Caco-2 (cell line): ENCODE measurements around the gene KLF5. TPM values are rescaled to one million over a fixed set of nuclear protein-coding genes. Genes with fewer than 3 reads are reported as not detected.

Experiments used
- Bru-seq: library from RNA; stranded (reverse); fragments of 400-500 nt; gene quantifications from one replicate; lab custom pipeline; 2021; lab: Mats Ljungman, UMichigan
- BruChase-seq, 2 experiments: library from RNA; stranded (reverse); fragments of 400-500 nt; gene quantifications; one replicate each; lab custom pipeline; 2021; lab: Mats Ljungman, UMichigan
- BruUV-seq: library from RNA; stranded (reverse); fragments of 400-500 nt; replicated peaks from 2 replicates; lab custom pipeline; 2021; lab: Mats Ljungman, UMichigan
- CTCF ChIA-PET: fragments of 300-600 bp; sonication (Branson Sonifier 250); formaldehyde crosslinking; loops from one replicate; lab custom pipeline; 2022; ENCODE audit warnings: antibody characterized with exemption; lab: Charles Lee
- POLR2A ChIA-PET: fragments of 300-600 bp; sonication (Branson Sonifier 250); formaldehyde crosslinking; loops from one replicate; lab custom pipeline; 2022; ENCODE audit warnings: antibody characterized with exemption; lab: Charles Lee
- DNase-seq, 2 experiments: peaks; one replicate each; pipeline versions ENCODE4 v3.0.0 to v3.0.0-alpha.2; 2020 to 2022
- H3K27me3 ChIP-seq: replicated peaks from 2 replicates; pipeline ENCODE4 v1.6.0; 2011; ENCODE audit warnings: low read length; ENCODE audit not compliant: control insufficient read depth, insufficient read depth
- H3K36me3 ChIP-seq: 2 replicates; pipeline ENCODE4 v1.5.1; 2011; ENCODE audit warnings: low read length; ENCODE audit not compliant: control insufficient read depth, insufficient read depth
- H3K4me1 ChIP-seq: fragments of 250-450 bp; sonication (Bioruptor Pico); 2 replicates; pipeline ENCODE4 v1.5.1; 2020; ENCODE audit warnings: mild to moderate bottlenecking
- H3K4me3 ChIP-seq: 2 replicates; pipeline ENCODE4 v1.5.1; 2011; ENCODE audit warnings: low read depth, mild to moderate bottlenecking, control low read depth, low read length
- H3K9me3 ChIP-seq: fragments of 250-450 bp; sonication (Bioruptor Pico); 2 replicates; pipeline ENCODE4 v1.5.1; 2020; ENCODE audit warnings: mild to moderate bottlenecking, moderate library complexity
- H3K27ac Mint-ChIP-seq: one replicate; pipeline ENCODE4 v1.8.0; 2022; ENCODE audit warnings: mixed read lengths; ENCODE audit not compliant: unreplicated experiment
- H3K27me3 Mint-ChIP-seq: one replicate; pipeline ENCODE4 v1.8.0; 2022; ENCODE audit warnings: mixed read lengths; ENCODE audit not compliant: insufficient read depth, unreplicated experiment
- H3K36me3 Mint-ChIP-seq: one replicate; pipeline ENCODE4 v1.8.0; 2022; ENCODE audit warnings: mild to moderate bottlenecking, mixed read lengths; ENCODE audit not compliant: insufficient read depth, unreplicated experiment
- H3K4me1 Mint-ChIP-seq: one replicate; pipeline ENCODE4 v1.8.0; 2022; ENCODE audit warnings: low read depth, mixed read lengths; ENCODE audit not compliant: unreplicated experiment
- H3K4me3 Mint-ChIP-seq: one replicate; pipeline ENCODE4 v1.8.0; 2022; ENCODE audit warnings: mild to moderate bottlenecking, moderate library complexity, mixed read lengths; ENCODE audit not compliant: unreplicated experiment
- H3K9me3 Mint-ChIP-seq: one replicate; pipeline ENCODE4 v1.8.0; 2022; ENCODE audit warnings: mixed read lengths; ENCODE audit not compliant: unreplicated experiment
- CTCF ChIP-seq, 2 experiments: fragments of 200-600 bp in 1 of 2; IDR thresholded peaks; 1 replicate in 1 of 2; 2 replicates in 1 of 2; pipeline versions ENCODE4 v1.5.1 to v1.8.0; 2011 to 2022; ENCODE audit warnings: antibody characterized with exemption in 1 of 2, control low read depth in 1 of 2, inconsistent platforms in 1 of 2, low read depth in 1 of 2, low read length in 1 of 2, mild to moderate bottlenecking in 1 of 2, moderate library complexity in 1 of 2; ENCODE audit not compliant: insufficient read depth in 1 of 2, severe bottlenecking in 1 of 2, unreplicated experiment in 1 of 2
- intact Hi-C: fragments of 100-400 bp; cut with micrococcal nuclease; formaldehyde crosslinking; loops from one replicate; pipeline ENCODE4 v1.10.0; 2022; ENCODE audit not compliant: unreplicated experiment
- long read RNA-seq: library from polyadenylated mRNA; stranded (forward); transcript quantifications from one replicate; pipeline ENCODE4 v2.0.0, GENCODE V29; 2022
- total RNA-seq: library from RNA; stranded (reverse); gene quantifications from 2 replicates; pipeline ENCODE4 v1.2.3, GENCODE V29; 2022

The KLF5 gene
- 80.1 and 103 TPM in 2 replicates for total RNA-seq
- Bru-seq, nascent RNA = percentile 99 among the genes with signal in this experiment
- BruChase-seq, experiment 1, labeled RNA remaining after a 2-hour chase = percentile 98 among the genes with signal in this experiment
- percentile 90 among the genes with signal in this experiment for BruChase-seq, experiment 2, labeled RNA remaining after a 6-hour chase
- long read RNA-seq, transcript KLF5-201 (4 exons, 3,566 nt) = major isoform, 35 of 51 reads
- long read RNA-seq, partial matches to known transcripts = 4 of 51 reads
- long read RNA-seq, other reads (novel, unspliced or antisense) = 12 of 51 reads

GRCh38 chr13:73058736-73059459 is at the start of gene KLF5:
KLF5 (plus strand) TSS chr13:73059005; CDS start chr13:73059328, 323 bp downstream.
- CTCF ChIA-PET = interaction anchor here (0.6 to 1.8 kb wide), 8 partner anchors 14 to 479 kb away, joined by 3 to 8 read pairs (median 3); no protein-coding TSS in a partner anchor
- TF ChIP-seq CTCF (IDR thresholded peaks at IDR 0.05; ENCODE audit: insufficient read depth in 1 of 2, low read depth in 1 of 2, low read length in 1 of 2, severe bottlenecking in 1 of 2, unreplicated experiment in 1 of 2) = no peak
- Histone ChIP-seq H3K27me3 (no peaks in the 10 kb centered on the region), H3K4me3 (peak within 1 kb of the TSS; percentile 99), H3K4me1 (peaks cover 61% of the 10 kb centered on the region), H3K36me3 (0 out of 2 replicates have a peak, but pooled peaks cover 6% of the 10 kb centered on the region), H3K9me3 (no peaks in the 10 kb centered on the region)
- H3K4me1 Mint-ChIP-seq = peaks cover 35% of the 10 kb centered on the region
- H3K27me3 Mint-ChIP-seq = no peaks in the 10 kb centered on the region
- POLR2A ChIA-PET = interaction anchor here (0.5 to 1.7 kb wide), 9 partner anchors 10 to 358 kb away, joined by 3 to 14 read pairs (median 3); no protein-coding TSS in a partner anchor
- peak within 1 kb of the TSS; percentile 76 for H3K4me3 Mint-ChIP-seq
- BruUV-seq = no TSS peak
- H3K27ac Mint-ChIP-seq = peak within 1 kb of the TSS; percentile 80
- peaks cover 55% of the 10 kb centered on the region for H3K36me3 Mint-ChIP-seq
- H3K9me3 Mint-ChIP-seq = no peaks in the 10 kb centered on the region
- peak; percentile 99 to 100 for DNase-seq
- intact Hi-C loops = loop anchor here (1.0 to 5.0 kb wide), 10 partner anchors 18 to 358 kb away; no protein-coding TSS in a partner anchor

GRCh38 chr13:73011751-73012150 is 47.1 kb upstream of the KLF5 start:
- H3K4me1 Mint-ChIP-seq = peaks cover 27% of the 10 kb centered on the region
- peaks cover 2% of the 10 kb centered on the region for H3K36me3 Mint-ChIP-seq
- no peaks in the 10 kb centered on the region for H3K9me3 Mint-ChIP-seq
- no TSS peak for BruUV-seq
- Histone ChIP-seq H3K9me3 (no peaks in the 10 kb centered on the region), H3K36me3 (no peaks in the 10 kb centered on the region), H3K27me3 (no peaks in the 10 kb centered on the region), H3K4me1 (peaks cover 37% of the 10 kb centered on the region), H3K4me3 (no peak overlapping the region)
- no peak for TF ChIP-seq CTCF (IDR thresholded peaks at IDR 0.05; ENCODE audit: insufficient read depth in 1 of 2, low read depth in 1 of 2, low read length in 1 of 2, severe bottlenecking in 1 of 2, unreplicated experiment in 1 of 2)
- no peak overlapping the region for H3K4me3 Mint-ChIP-seq
- intact Hi-C loops = no loop called here
- ChIA-PET POLR2A (no interaction called here), CTCF (interaction anchor here (0.7 kb wide), 1 partner anchor 738 kb away, joined by 4 read pairs; no protein-coding TSS in a partner anchor)
- H3K27ac Mint-ChIP-seq = no peak overlapping the region
- no peak for DNase-seq
- no peaks in the 10 kb centered on the region for H3K27me3 Mint-ChIP-seq

DNA sequence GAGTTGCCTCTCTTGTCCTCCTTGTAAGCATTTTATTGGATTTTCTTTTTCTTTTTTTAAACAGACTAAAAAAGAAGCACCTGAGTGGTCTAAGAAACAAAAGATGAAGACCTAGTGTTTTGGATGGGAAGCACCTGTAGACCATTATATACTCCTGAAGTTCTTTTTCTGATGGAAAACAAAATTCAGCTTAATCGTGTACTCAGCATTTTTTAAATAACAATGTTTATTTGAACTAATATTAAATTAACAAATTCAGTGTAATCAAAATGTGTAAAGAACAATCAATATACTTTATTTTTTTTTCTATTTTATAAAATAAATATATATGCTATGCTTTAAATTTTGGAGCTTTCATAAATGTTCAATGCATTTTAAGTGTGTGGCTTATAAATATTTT is 43.0 kb upstream of the KLF5 start:
- H3K4me3 ChIP-seq = no peak overlapping the region
- H3K27me3 Mint-ChIP-seq = no peaks in the 10 kb centered on the region
- H3K27ac Mint-ChIP-seq = no peak overlapping the region
- H3K4me1 Mint-ChIP-seq = peaks cover 29% of the 10 kb centered on the region
- H3K4me1 ChIP-seq = peaks cover 34% of the 10 kb centered on the region
- H3K9me3 Mint-ChIP-seq = no peaks in the 10 kb centered on the region
- H3K36me3 Mint-ChIP-seq = peaks cover 8% of the 10 kb centered on the region
- H3K4me3 Mint-ChIP-seq = no peak overlapping the region
- TF ChIP-seq CTCF (IDR thresholded peaks at IDR 0.05; ENCODE audit: insufficient read depth in 1 of 2, low read depth in 1 of 2, low read length in 1 of 2, severe bottlenecking in 1 of 2, unreplicated experiment in 1 of 2) = no peak
- H3K36me3 ChIP-seq = no peaks in the 10 kb centered on the region
- no TSS peak for BruUV-seq
- no peak for DNase-seq
- intact Hi-C loops = no loop called here
- H3K27me3 ChIP-seq = no peaks in the 10 kb centered on the region
- ChIA-PET CTCF (no interaction called here), POLR2A (no interaction called here)
- H3K9me3 ChIP-seq = no peaks in the 10 kb centered on the region
